Measurements from ENCODE around the gene ITGA1.

The ITGA1 gene

DNA sequence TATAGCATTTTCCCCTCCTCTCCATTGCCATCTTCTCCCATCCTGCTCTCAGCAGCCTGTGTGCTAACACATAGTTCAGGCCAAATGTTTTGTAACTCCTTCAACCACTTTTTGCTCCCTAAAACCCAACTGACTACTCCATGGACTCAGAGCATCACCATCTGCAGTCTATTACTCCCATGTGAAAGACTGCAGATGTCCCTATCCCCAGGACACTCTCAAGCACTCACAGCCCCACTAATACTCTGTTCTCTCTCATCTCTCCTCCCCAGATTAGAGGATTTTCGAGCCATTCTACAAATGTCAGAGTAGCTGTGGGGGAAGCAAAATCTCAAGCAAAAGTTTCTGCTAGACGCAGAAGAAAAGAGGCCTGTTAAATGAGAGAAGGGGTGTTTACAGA, 99.3 kb downstream of the ITGA1 start:
- no peak for DNase-seq (ENCODE audit: low read depth, low spot score)
- TF ChIP-seq, protein P1, sequence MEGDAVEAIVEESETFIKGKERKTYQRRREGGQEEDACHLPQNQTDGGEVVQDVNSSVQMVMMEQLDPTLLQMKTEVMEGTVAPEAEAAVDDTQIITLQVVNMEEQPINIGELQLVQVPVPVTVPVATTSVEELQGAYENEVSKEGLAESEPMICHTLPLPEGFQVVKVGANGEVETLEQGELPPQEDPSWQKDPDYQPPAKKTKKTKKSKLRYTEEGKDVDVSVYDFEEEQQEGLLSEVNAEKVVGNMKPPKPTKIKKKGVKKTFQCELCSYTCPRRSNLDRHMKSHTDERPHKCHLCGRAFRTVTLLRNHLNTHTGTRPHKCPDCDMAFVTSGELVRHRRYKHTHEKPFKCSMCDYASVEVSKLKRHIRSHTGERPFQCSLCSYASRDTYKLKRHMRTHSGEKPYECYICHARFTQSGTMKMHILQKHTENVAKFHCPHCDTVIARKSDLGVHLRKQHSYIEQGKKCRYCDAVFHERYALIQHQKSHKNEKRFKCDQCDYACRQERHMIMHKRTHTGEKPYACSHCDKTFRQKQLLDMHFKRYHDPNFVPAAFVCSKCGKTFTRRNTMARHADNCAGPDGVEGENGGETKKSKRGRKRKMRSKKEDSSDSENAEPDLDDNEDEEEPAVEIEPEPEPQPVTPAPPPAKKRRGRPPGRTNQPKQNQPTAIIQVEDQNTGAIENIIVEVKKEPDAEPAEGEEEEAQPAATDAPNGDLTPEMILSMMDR (IDR thresholded peaks at IDR 0.05; ENCODE audit: insufficient read depth, low read length, missing control alignments), result no peak
- H3K4me3 ChIP-seq (ENCODE audit: low read depth, low read length), result no peak overlapping the region
- ChIA-PET CTCF (no interaction called here), POLR2A (no interaction called here)

- H3K4me3 ChIP-seq (ENCODE audit: low read depth, low read length), result no peak overlapping the region
- no peak for DNase-seq (ENCODE audit: low read depth, low spot score)
- ChIA-PET POLR2A (no interaction called here), CTCF (interaction anchor here (1.0 to 1.6 kb wide), 3 partner anchors 12 to 25 kb away, joined by 3 to 4 read pairs (median 4); no protein-coding TSS in a partner anchor)
- TF ChIP-seq, protein P1 (IDR thresholded peaks at IDR 0.05; ENCODE audit: insufficient read depth, low read length, missing control alignments), result no peak
Measured at GRCh38 chr5:52888363-52888762, 100.6 kb downstream of the ITGA1 start.

GRCh38 chr5:52892242-52892878, 104.6 kb downstream of the ITGA1 start:
- no peak overlapping the region for H3K4me3 ChIP-seq (ENCODE audit: low read depth, low read length)
- TF ChIP-seq, protein P1 (IDR thresholded peaks at IDR 0.05; ENCODE audit: insufficient read depth, low read length, missing control alignments), result no peak

DNA sequence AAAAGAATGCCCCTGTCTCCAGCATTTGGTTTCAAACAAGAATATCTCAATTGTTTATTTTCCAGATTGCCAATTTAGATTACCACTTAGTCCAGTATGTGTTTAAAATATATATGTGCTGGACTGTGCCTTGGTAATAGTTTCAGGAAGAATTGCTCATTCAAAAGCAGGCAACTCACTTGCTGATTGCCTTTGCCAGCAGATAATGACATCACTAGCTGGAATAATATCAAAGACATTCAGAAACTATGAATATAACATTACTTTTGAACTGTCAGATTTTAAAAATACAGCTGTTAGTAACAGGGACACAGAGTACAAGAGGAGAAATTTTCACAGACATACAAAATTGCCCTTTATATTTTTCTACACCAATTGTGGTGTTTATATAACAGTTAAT, 105.4 kb downstream of the ITGA1 start:
- TF ChIP-seq, protein P1 (IDR thresholded peaks at IDR 0.05; ENCODE audit: insufficient read depth, low read length, missing control alignments), result no peak
- CTCF ChIA-PET, result interaction anchor here (0.6 kb wide), 1 partner anchor 134 kb away, joined by 3 read pairs; no protein-coding TSS in a partner anchor
- DNase-seq (ENCODE audit: low read depth, low spot score), result no peak
- H3K4me3 ChIP-seq (ENCODE audit: low read depth, low read length), result no peak overlapping the region
- POLR2A ChIA-PET, result no interaction called here

More at GRCh38 chr5:52892242-52892878, 104.6 kb downstream of the ITGA1 start:
- CTCF ChIA-PET, result interaction anchor here (0.6 to 1.8 kb wide), 2 partner anchors 10 to 134 kb away, joined by 3 to 4 read pairs; no protein-coding TSS in a partner anchor
- POLR2A ChIA-PET, result no interaction called here
- DNase-seq (ENCODE audit: low read depth, low spot score), result no peak

GRCh38 chr5:52893863-52894262, 106.1 kb downstream of the ITGA1 start:
- ChIA-PET POLR2A (no interaction called here), CTCF (interaction anchor here (1.1 kb wide), 1 partner anchor 15 kb away, joined by 4 read pairs; no protein-coding TSS in a partner anchor)
- H3K4me3 ChIP-seq (ENCODE audit: low read depth, low read length), result no peak overlapping the region
- TF ChIP-seq, protein P1 (IDR thresholded peaks at IDR 0.05; ENCODE audit: insufficient read depth, low read length, missing control alignments), result no peak
- DNase-seq (ENCODE audit: low read depth, low spot score), result no peak

- ChIA-PET POLR2A (no interaction called here), CTCF (interaction anchor here (1.1 kb wide), 1 partner anchor 14 kb away, joined by 4 read pairs; no protein-coding TSS in a partner anchor)
- H3K4me3 ChIP-seq (ENCODE audit: low read depth, low read length), result no peak overlapping the region
- TF ChIP-seq, protein P1 (IDR thresholded peaks at IDR 0.05; ENCODE audit: insufficient read depth, low read length, missing control alignments), result no peak
- no peak for DNase-seq (ENCODE audit: low read depth, low spot score)
Measured at GRCh38 chr5:52894451-52894850, 106.7 kb downstream of the ITGA1 start.
